HepG2 (cell line): ENCODE data around the gene ZBTB8B.

Experiments
- BCL6 ChIP-seq: IDR thresholded peaks from 2 replicates; pipeline ENCODE4 v1.6.1; 2016; ENCODE audit warnings: missing genetic modification reagents, missing compliant biosample characterization
- FOXK1 ChIP-seq: sonication (generic); formaldehyde crosslinking; IDR thresholded peaks from 2 replicates; pipeline ENCODE4 v1.4.0; 2020; ENCODE audit warnings: low read depth, missing genetic modification reagents, borderline replicate concordance
- MXI1 ChIP-seq: IDR thresholded peaks from 3 replicates; pipeline ENCODE4 v1.6.1; 2012; ENCODE audit warnings: low read depth, low read length, inconsistent platforms, borderline replicate concordance
- PHF21A ChIP-seq: sonication (generic); formaldehyde crosslinking; IDR thresholded peaks from 2 replicates; pipeline ENCODE4 v1.5.0; 2020; ENCODE audit warnings: mild to moderate bottlenecking, missing genetic modification reagents
- SCMH1 ChIP-seq: sonication (generic); formaldehyde crosslinking; IDR thresholded peaks from 2 replicates; pipeline ENCODE4 v1.9.0; 2021; ENCODE audit warnings: missing genetic modification reagents, mild to moderate bottlenecking, borderline replicate concordance
- ZBTB1 ChIP-seq: sonication (generic); formaldehyde crosslinking; IDR thresholded peaks from 2 replicates; pipeline ENCODE4 v1.4.0; 2020; ENCODE audit warnings: missing genetic modification reagents, borderline replicate concordance
- ZFP82 ChIP-seq: sonication (generic); formaldehyde crosslinking; IDR thresholded peaks from 2 replicates; pipeline ENCODE4 v1.5.1; 2020; ENCODE audit warnings: mild to moderate bottlenecking, missing genetic modification reagents, borderline replicate concordance
- ZFP90 ChIP-seq: sonication (generic); formaldehyde crosslinking; IDR thresholded peaks from 2 replicates; pipeline ENCODE4 v1.8.0; 2022; ENCODE audit warnings: missing genetic modification reagents, mild to moderate bottlenecking, inconsistent platforms, borderline replicate concordance
- ZNF589 ChIP-seq: sonication (generic); formaldehyde crosslinking; conservative IDR thresholded peaks from 2 replicates; pipeline ENCODE4 v1.8.0; 2022; ENCODE audit warnings: mild to moderate bottlenecking, moderate library complexity, missing genetic modification reagents
- ZNF598 ChIP-seq: sonication (generic); formaldehyde crosslinking; IDR thresholded peaks from 2 replicates; pipeline ENCODE4 v1.5.1; 2020; ENCODE audit warnings: mild to moderate bottlenecking, missing genetic modification reagents, borderline replicate concordance
- ZNF619 ChIP-seq: sonication (generic); formaldehyde crosslinking; IDR thresholded peaks from 2 replicates; pipeline ENCODE4 v1.4.0; 2020; ENCODE audit warnings: mild to moderate bottlenecking, missing genetic modification reagents
- TF ChIP-seq, protein P1 (sequence below): sonication (generic); formaldehyde crosslinking; IDR thresholded peaks from 2 replicates; pipeline ENCODE4 v1.5.0; 2020; ENCODE audit warnings: mild to moderate bottlenecking, missing genetic modification reagents, moderate library complexity
- TF ChIP-seq, protein P2 (sequence below): sonication (generic); formaldehyde crosslinking; IDR thresholded peaks from 2 replicates; pipeline ENCODE4 v1.4.0; 2020; ENCODE audit warnings: missing genetic modification reagents

DNA sequence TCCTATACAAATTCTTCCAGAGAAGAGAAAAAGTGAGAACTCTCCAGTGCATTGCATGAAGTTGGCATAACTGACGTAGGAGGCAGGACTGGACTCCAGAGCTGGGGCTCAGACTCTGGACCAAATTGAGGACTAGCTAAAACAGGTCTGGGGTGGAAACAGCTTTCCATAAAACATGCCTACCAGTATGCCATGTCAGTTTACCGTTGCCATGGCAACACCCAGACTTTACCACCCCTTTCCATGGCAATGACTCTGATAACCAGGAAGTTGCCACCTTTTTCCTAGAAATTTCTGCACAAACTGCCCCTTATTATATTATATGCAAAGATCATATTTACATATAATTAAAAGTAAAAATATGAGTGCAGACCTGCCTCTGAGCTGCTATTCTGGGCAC lies 8.9 kb upstream of the ZBTB8B start:
- TF ChIP-seq, protein P1, sequence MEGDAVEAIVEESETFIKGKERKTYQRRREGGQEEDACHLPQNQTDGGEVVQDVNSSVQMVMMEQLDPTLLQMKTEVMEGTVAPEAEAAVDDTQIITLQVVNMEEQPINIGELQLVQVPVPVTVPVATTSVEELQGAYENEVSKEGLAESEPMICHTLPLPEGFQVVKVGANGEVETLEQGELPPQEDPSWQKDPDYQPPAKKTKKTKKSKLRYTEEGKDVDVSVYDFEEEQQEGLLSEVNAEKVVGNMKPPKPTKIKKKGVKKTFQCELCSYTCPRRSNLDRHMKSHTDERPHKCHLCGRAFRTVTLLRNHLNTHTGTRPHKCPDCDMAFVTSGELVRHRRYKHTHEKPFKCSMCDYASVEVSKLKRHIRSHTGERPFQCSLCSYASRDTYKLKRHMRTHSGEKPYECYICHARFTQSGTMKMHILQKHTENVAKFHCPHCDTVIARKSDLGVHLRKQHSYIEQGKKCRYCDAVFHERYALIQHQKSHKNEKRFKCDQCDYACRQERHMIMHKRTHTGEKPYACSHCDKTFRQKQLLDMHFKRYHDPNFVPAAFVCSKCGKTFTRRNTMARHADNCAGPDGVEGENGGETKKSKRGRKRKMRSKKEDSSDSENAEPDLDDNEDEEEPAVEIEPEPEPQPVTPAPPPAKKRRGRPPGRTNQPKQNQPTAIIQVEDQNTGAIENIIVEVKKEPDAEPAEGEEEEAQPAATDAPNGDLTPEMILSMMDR (CRISPR knock-in tag), result no peak
- TF ChIP-seq PHF21A (CRISPR knock-in tag) (no peak), MXI1 (no peak), ZFP82 (no peak), FOXK1 (CRISPR knock-in tag) (no peak), SCMH1 (CRISPR knock-in tag) (no peak), ZNF589 (no peak), BCL6 (CRISPR knock-in tag) (no peak), ZFP90 (CRISPR knock-in tag) (no peak), ZNF619 (CRISPR knock-in tag) (no peak), ZNF598 (CRISPR knock-in tag) (no peak), ZBTB1 (CRISPR knock-in tag) (no peak)
- TF ChIP-seq, protein P2, sequence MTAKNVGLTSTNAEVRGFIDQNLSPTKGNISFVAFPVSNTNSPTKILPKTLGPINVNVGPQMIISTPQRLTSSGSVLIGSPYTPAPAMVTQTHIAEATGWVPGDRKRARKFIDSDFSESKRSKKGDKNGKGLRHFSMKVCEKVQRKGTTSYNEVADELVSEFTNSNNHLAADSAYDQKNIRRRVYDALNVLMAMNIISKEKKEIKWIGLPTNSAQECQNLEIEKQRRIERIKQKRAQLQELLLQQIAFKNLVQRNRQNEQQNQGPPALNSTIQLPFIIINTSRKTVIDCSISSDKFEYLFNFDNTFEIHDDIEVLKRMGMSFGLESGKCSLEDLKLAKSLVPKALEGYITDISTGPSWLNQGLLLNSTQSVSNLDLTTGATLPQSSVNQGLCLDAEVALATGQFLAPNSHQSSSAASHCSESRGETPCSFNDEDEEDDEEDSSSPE, result no peak
